Measurements from ENCODE around the gene ARF1. TPM values are rescaled to one million over a fixed set of nuclear protein-coding genes. Genes with fewer than 3 reads are reported as not detected.

Gene ARF1
- total RNA-seq, 2 donors from 2014 or later: 478 to 512 TPM

DNA sequence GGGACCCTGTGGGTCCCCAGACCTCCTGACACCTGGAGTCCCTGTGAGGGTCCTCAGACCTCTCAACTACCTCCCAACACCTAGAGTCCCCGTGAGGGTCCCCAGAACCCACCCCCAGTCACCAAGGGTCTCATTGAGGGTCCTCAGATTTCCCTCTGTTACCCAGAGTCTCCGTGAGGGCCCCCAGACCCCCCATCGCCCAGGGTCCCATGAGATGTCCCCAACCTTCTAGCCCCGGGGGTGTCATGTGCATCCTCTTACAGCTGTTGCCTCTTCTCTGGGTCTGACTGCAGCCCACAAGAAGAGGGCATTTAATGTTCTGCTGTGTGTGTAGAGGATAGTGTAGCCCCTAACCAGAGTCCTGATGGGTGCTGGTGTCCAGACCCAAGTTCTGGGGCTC, 65.3 kb downstream of the ARF1 start:
- DNase-seq (ENCODE audit: low spot score): no peak
- WGBS: 91% methylated on average over 4 of the region's 4 CpGs
- Histone ChIP-seq H3K4me3 (no peak overlapping the region), H3K27ac (no peak overlapping the region), H3K36me3 (no peaks in the 10 kb centered on the region), H3K4me1 (replicated peaks) (no peaks in the 10 kb centered on the region), H3K9me3 (no peaks in the 10 kb centered on the region), H3K27me3 (replicated peaks; ENCODE audit: insufficient read depth) (no peaks in the 10 kb centered on the region)
- TF ChIP-seq, protein P1, sequence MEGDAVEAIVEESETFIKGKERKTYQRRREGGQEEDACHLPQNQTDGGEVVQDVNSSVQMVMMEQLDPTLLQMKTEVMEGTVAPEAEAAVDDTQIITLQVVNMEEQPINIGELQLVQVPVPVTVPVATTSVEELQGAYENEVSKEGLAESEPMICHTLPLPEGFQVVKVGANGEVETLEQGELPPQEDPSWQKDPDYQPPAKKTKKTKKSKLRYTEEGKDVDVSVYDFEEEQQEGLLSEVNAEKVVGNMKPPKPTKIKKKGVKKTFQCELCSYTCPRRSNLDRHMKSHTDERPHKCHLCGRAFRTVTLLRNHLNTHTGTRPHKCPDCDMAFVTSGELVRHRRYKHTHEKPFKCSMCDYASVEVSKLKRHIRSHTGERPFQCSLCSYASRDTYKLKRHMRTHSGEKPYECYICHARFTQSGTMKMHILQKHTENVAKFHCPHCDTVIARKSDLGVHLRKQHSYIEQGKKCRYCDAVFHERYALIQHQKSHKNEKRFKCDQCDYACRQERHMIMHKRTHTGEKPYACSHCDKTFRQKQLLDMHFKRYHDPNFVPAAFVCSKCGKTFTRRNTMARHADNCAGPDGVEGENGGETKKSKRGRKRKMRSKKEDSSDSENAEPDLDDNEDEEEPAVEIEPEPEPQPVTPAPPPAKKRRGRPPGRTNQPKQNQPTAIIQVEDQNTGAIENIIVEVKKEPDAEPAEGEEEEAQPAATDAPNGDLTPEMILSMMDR (IDR thresholded peaks at IDR 0.05): no peak
- no peak for TF ChIP-seq POLR2A (IDR thresholded peaks at IDR 0.05)
- no peak for TF ChIP-seq POLR2AphosphoS5 (IDR thresholded peaks at IDR 0.05)
- intact Hi-C loops (cut with DNase I): loop anchor here (5.0 to 10.0 kb wide), 2 partner anchors 40 to 127 kb away; partner anchors contain the start of gene MRPL55

DNA sequence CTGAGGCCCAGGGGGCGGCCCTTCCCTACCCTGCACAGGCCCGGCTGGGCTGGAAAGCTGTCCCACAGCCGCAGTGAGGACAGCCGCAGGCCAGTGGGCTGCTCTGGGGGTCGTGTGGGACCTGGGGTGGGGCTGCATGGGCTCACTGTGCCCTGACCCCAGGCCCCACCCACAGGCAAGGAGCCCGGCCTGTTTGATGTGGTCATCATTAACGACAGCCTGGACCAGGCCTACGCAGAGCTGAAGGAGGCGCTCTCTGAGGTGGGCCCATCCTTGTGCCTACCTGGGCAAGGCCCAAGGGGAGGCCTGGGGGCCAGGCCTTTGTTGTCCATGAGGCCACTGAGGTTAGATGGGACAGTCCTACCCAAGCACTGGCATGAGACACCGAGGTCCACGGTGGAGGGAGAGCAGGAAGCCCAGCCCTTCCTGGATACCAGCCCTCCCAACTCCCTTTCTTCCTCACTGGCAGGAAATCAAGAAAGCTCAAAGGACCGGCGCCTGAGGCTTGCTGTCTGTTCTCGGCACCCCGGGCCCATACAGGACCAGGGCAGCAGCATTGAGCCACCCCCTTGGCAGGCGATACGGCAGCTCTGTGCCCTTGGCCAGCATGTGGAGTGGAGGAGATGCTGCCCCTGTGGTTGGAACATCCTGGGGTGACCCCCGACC, 65.8 kb downstream of the ARF1 start:
- TF ChIP-seq, protein P1 (IDR thresholded peaks at IDR 0.05): no peak
- no peak for TF ChIP-seq POLR2A (IDR thresholded peaks at IDR 0.05)
- TF ChIP-seq POLR2AphosphoS5 (IDR thresholded peaks at IDR 0.05): no peak
- Histone ChIP-seq H3K4me3 (no peak overlapping the region), H3K4me1 (replicated peaks) (no peaks in the 10 kb centered on the region), H3K9me3 (no peaks in the 10 kb centered on the region), H3K27me3 (replicated peaks; ENCODE audit: insufficient read depth) (no peaks in the 10 kb centered on the region), H3K27ac (peak overlapping the region; percentile 78 to 79), H3K36me3 (no peaks in the 10 kb centered on the region)
- intact Hi-C loops (cut with DNase I): loop anchor here (5.0 to 10.0 kb wide), 2 partner anchors 41 to 126 kb away; partner anchors contain the start of gene MRPL55
- WGBS: 46% methylated on average over 17 of the region's 18 CpGs
- DNase-seq (ENCODE audit: low spot score): no peak

Small RNA genes lying within 50 kb of the gene (microRNA-seq; reads per million reads assigned to microRNA genes)
- gene MIR3620: 1.7 reads per million, percentile 23 among the genes with 10 or more reads in this experiment

Small RNA genes lying within 50 kb of the gene (small RNA-seq; reads per million reads assigned to genes)
- gene AL359510.1: 0 reads per million in 2 donors

Other genes starting within 250 kb of the ARF1 start
- gene WNT9A, start 134.8 kb upstream of the ARF1 start, total RNA-seq: 1 to 10 TPM; 1.4 to 2.0 TPM
- gene WNT3A, start 75.7 kb upstream of the ARF1 start, total RNA-seq: 1 to 10 TPM; 2.4 to 4.8 TPM
- gene C1orf35, start 20.6 kb downstream of the ARF1 start, total RNA-seq: 10 to 100 TPM; 23.5 TPM
- gene MRPL55, start 26.6 kb downstream of the ARF1 start, total RNA-seq: 100 to 1,000 TPM; 120 to 136 TPM
- 100 to 1,000 TPM; 250 to 458 TPM for gene GUK1, start 57.6 kb downstream of the ARF1 start, total RNA-seq
- gene GJC2, start 67.2 kb downstream of the ARF1 start, total RNA-seq: 1 to 10 TPM; 1.9 to 4.1 TPM
- 10 to 100 TPM in 1 of 2 donors, 1 to 10 TPM in 1; 5.6 to 17.4 TPM for gene IBA57, start 83.1 kb downstream of the ARF1 start, total RNA-seq
- gene OBSCN, start 125.3 kb downstream of the ARF1 start, total RNA-seq: 10 to 100 TPM; 34.3 to 45.2 TPM